Bronchial epithelial cell (primary cell): ENCODE results near the gene FXYD7. TPM values are rescaled to one million over a fixed set of nuclear protein-coding genes. Genes with fewer than 3 reads are reported as not detected.

Experiments used
- DNase-seq: peaks from one replicate; pipeline ENCODE4 v3.0.0-alpha.2; 2010; ENCODE audit warnings: low read depth
- FAIRE-seq: peaks from 2 replicates; lab custom pipeline; 2011; peaks lifted over from hg19 to GRCh38; lab: Jason Lieb, UNC
- H3K27me3 ChIP-seq: 2 replicates; pipeline ENCODE4 v1.5.1; 2011; ENCODE audit warnings: low read length; ENCODE audit not compliant: control insufficient read depth, insufficient read depth
- H3K36me3 ChIP-seq: 2 replicates; pipeline ENCODE4 v1.5.1; 2011; ENCODE audit warnings: low read length; ENCODE audit not compliant: control insufficient read depth, insufficient read depth
- H3K4me3 ChIP-seq: 2 replicates; pipeline ENCODE4 v1.5.1; 2011; ENCODE audit warnings: mild to moderate bottlenecking, low read depth, low read length, control low read depth
- total RNA-seq: library from RNA; depleted of rRNA; stranded (reverse); fragments of >200 nt; gene quantifications from 2 replicates; pipeline ENCODE4 v1.2.1, GENCODE V29; 2014
- TF ChIP-seq, protein P1 (sequence below): IDR thresholded peaks from 2 replicates; pipeline ENCODE4 v1.5.1; 2011; ENCODE audit warnings: mild to moderate bottlenecking, moderate library complexity, low read length, control low read depth, inconsistent platforms; ENCODE audit not compliant: insufficient read depth, severe bottlenecking

Gene FXYD7
- total RNA-seq, 1 donor from 2014 or later = not detected

- no peaks in the 10 kb centered on the region for H3K27me3 ChIP-seq
- DNase-seq (no peak), FAIRE-seq (no peak)
- no peak overlapping the region for H3K4me3 ChIP-seq
- TF ChIP-seq, protein P1, sequence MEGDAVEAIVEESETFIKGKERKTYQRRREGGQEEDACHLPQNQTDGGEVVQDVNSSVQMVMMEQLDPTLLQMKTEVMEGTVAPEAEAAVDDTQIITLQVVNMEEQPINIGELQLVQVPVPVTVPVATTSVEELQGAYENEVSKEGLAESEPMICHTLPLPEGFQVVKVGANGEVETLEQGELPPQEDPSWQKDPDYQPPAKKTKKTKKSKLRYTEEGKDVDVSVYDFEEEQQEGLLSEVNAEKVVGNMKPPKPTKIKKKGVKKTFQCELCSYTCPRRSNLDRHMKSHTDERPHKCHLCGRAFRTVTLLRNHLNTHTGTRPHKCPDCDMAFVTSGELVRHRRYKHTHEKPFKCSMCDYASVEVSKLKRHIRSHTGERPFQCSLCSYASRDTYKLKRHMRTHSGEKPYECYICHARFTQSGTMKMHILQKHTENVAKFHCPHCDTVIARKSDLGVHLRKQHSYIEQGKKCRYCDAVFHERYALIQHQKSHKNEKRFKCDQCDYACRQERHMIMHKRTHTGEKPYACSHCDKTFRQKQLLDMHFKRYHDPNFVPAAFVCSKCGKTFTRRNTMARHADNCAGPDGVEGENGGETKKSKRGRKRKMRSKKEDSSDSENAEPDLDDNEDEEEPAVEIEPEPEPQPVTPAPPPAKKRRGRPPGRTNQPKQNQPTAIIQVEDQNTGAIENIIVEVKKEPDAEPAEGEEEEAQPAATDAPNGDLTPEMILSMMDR = no peak
- peaks cover 2% of the 10 kb centered on the region for H3K36me3 ChIP-seq
Observed at GRCh38 chr19:35171730-35172129, 28.7 kb downstream of the FXYD7 start.

GRCh38 chr19:35174226-35174625 is 31.2 kb downstream of the FXYD7 start:
- DNase-seq (no peak), FAIRE-seq (no peak)
- TF ChIP-seq, protein P1 = no peak
- Histone ChIP-seq H3K4me3 (no peak overlapping the region), H3K36me3 (peaks cover 2% of the 10 kb centered on the region), H3K27me3 (no peaks in the 10 kb centered on the region)

GRCh38 chr19:35176181-35176570 is 33.1 kb downstream of the FXYD7 start:
- no peak for DNase-seq
- no peaks in the 10 kb centered on the region for H3K36me3 ChIP-seq
- FAIRE-seq = no peak
- H3K27me3 ChIP-seq = no peaks in the 10 kb centered on the region
- TF ChIP-seq, protein P1 = no peak
- H3K4me3 ChIP-seq = no peak overlapping the region

DNA sequence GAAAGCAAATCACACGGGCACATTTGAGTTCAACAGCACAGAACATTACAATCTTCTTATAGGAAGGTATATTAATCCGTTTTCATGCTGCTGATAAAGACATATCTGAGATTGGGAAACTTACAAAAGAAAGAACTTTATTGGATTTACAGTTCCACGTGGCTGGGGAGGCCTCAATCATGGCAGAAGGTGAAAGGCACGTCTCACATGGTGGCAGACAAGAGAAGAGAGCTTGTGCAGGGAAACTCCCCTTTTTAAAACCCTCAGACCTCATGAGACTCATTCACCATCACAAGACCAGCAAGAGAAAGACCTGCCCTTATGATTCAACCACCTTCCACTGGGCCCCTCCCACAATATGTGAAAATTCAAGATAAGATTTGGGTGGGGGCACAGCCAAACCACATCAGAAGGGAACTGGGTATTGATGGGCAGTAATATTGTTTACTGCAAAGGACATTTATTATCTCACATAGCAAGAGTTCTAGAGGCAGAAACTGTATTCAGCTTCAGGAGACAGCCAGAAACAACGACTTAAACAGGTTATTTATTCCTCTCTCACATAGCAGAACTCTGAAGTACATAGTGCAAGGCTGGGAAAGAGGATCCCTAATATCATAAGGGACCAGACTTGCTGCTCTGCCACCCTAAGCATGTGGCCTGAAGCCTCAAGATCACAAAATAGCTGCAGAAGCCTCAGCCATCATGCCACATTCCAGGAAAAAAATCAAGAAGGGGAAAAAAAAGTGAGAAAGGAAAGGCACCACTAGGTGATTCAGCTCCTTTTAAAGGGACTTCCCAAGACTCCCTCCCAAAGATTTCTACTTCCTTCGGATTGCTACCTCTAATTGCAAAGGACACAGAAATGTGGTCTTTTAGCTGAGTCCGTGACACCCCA is 34.6 kb downstream of the FXYD7 start:
- H3K27me3 ChIP-seq = no peaks in the 10 kb centered on the region
- DNase-seq = no peak
- no peak for FAIRE-seq
- no peaks in the 10 kb centered on the region for H3K36me3 ChIP-seq
- TF ChIP-seq, protein P1 = no peak
- no peak overlapping the region for H3K4me3 ChIP-seq

GRCh38 chr19:35178701-35179100 is 35.6 kb downstream of the FXYD7 start:
- no peak overlapping the region for H3K4me3 ChIP-seq
- TF ChIP-seq, protein P1 = no peak
- no peak for DNase-seq
- no peaks in the 10 kb centered on the region for H3K27me3 ChIP-seq
- no peaks in the 10 kb centered on the region for H3K36me3 ChIP-seq
- FAIRE-seq = no peak
